Measurements from ENCODE around the gene TMEM179B.
"Not testable (repeated sequence)": the region's sequence is repeated elsewhere in the genome, so short reads cannot be mapped to it uniquely, and the experiment has no call there.

Gene TMEM179B

GRCh38 chr11:62760867-62761227 lies 26.4 kb upstream of the TMEM179B start:
- WGBS, 2 experiments (ENCODE audit: insufficient coverage in 2 of 2), result 60 to 67% methylated on average over 2 to 3 of the region's 9 CpGs
- H3K4me1 ChIP-seq (ENCODE audit: control insufficient read depth, insufficient read depth, low read length, poor library complexity, severe bottlenecking); H3K9me3 ChIP-seq (ENCODE audit: control insufficient read depth, low read length); H3K27ac ChIP-seq (ENCODE audit: low read depth, low read length, severe bottlenecking): not testable (repeated sequence)
- Histone ChIP-seq H3K36me3 (ENCODE audit: control insufficient read depth, insufficient read depth, low read length) (peaks cover 27% of the 10 kb centered on the region), H3K4me3 (ENCODE audit: extremely low read depth, insufficient read depth, low read length, poor library complexity, severe bottlenecking) (peak overlapping the region; percentile 83)

GRCh38 chr11:62770778-62771143 lies 16.4 kb upstream of the TMEM179B start:
- peaks cover 4% of the 10 kb centered on the region for H3K4me1 ChIP-seq (ENCODE audit: control insufficient read depth, insufficient read depth, low read length, poor library complexity, severe bottlenecking)
- WGBS, 2 experiments (ENCODE audit: insufficient coverage in 2 of 2), result 20 to 27% methylated on average over 10 to 18 of the region's 18 CpGs

GRCh38 chr11:62771144-62772021 lies 15.8 kb upstream of the TMEM179B start, which contains the start of gene TAF6L:
Gene TAF6L, plus strand, starts transcription at chr11:62771396. Its CDS starts 4,388 bp downstream, at chr11:62775784.
- H3K36me3 ChIP-seq (ENCODE audit: control insufficient read depth, insufficient read depth, low read length), result peaks cover 39% of the 10 kb centered on the region

More at GRCh38 chr11:62770778-62771143, 16.4 kb upstream of the TMEM179B start:
- H3K27ac ChIP-seq (ENCODE audit: low read depth, low read length, severe bottlenecking), result peak overlapping the region; percentile 91
- H3K9me3 ChIP-seq (ENCODE audit: control insufficient read depth, low read length), result no peaks in the 10 kb centered on the region
- H3K36me3 ChIP-seq (ENCODE audit: control insufficient read depth, insufficient read depth, low read length), result peaks cover 39% of the 10 kb centered on the region
- peak overlapping the region; percentile 62 for H3K4me3 ChIP-seq (ENCODE audit: extremely low read depth, insufficient read depth, low read length, poor library complexity, severe bottlenecking)

GRCh38 chr11:62774407-62774806 lies 12.8 kb upstream of the TMEM179B start:
- Histone ChIP-seq H3K27ac (ENCODE audit: low read depth, low read length, severe bottlenecking) (no peak overlapping the region), H3K36me3 (ENCODE audit: control insufficient read depth, insufficient read depth, low read length) (peaks cover 45% of the 10 kb centered on the region), H3K9me3 (ENCODE audit: control insufficient read depth, low read length) (no peaks in the 10 kb centered on the region), H3K4me3 (ENCODE audit: extremely low read depth, insufficient read depth, low read length, poor library complexity, severe bottlenecking) (no peak overlapping the region), H3K4me1 (ENCODE audit: control insufficient read depth, insufficient read depth, low read length, poor library complexity, severe bottlenecking) (peaks cover 4% of the 10 kb centered on the region)
- 91 to 98% methylated on average over 5 to 6 of the region's 6 CpGs for WGBS, 2 experiments (ENCODE audit: insufficient coverage in 2 of 2)

More at GRCh38 chr11:62771144-62772021, 15.8 kb upstream of the TMEM179B start, which contains the start of gene TAF6L:
- peak within 1 kb of the TSS; percentile 91 for H3K27ac ChIP-seq (ENCODE audit: low read depth, low read length, severe bottlenecking)
- WGBS, 2 experiments (ENCODE audit: insufficient coverage in 2 of 2), result 0 to 1% methylated on average over 25 to 30 of the region's 60 CpGs
- H3K9me3 ChIP-seq (ENCODE audit: control insufficient read depth, low read length), result no peaks in the 10 kb centered on the region
- peak within 1 kb of the TSS; percentile 62 for H3K4me3 ChIP-seq (ENCODE audit: extremely low read depth, insufficient read depth, low read length, poor library complexity, severe bottlenecking)
- H3K4me1 ChIP-seq (ENCODE audit: control insufficient read depth, insufficient read depth, low read length, poor library complexity, severe bottlenecking), result peaks cover 4% of the 10 kb centered on the region

- WGBS, 2 experiments (ENCODE audit: insufficient coverage in 2 of 2), result 94 to 96% methylated on average over 16 of the region's 17 CpGs
- Histone ChIP-seq H3K36me3 (ENCODE audit: control insufficient read depth, insufficient read depth, low read length) (peaks cover 53% of the 10 kb centered on the region), H3K4me3 (ENCODE audit: extremely low read depth, insufficient read depth, low read length, poor library complexity, severe bottlenecking) (no peak overlapping the region), H3K4me1 (ENCODE audit: control insufficient read depth, insufficient read depth, low read length, poor library complexity, severe bottlenecking) (peaks cover 3% of the 10 kb centered on the region), H3K9me3 (ENCODE audit: control insufficient read depth, low read length) (no peaks in the 10 kb centered on the region), H3K27ac (ENCODE audit: low read depth, low read length, severe bottlenecking) (no peak overlapping the region)
Observed at GRCh38 chr11:62775646-62776045, 11.6 kb upstream of the TMEM179B start.

GRCh38 chr11:62777389-62777788 lies 9.8 kb upstream of the TMEM179B start:
- no peak overlapping the region for H3K4me3 ChIP-seq (ENCODE audit: extremely low read depth, insufficient read depth, low read length, poor library complexity, severe bottlenecking)
- H3K4me1 ChIP-seq (ENCODE audit: control insufficient read depth, insufficient read depth, low read length, poor library complexity, severe bottlenecking), result no peaks in the 10 kb centered on the region
- no peaks in the 10 kb centered on the region for H3K9me3 ChIP-seq (ENCODE audit: control insufficient read depth, low read length)
- no peak overlapping the region for H3K27ac ChIP-seq (ENCODE audit: low read depth, low read length, severe bottlenecking)
- WGBS, 2 experiments (ENCODE audit: insufficient coverage in 2 of 2), result 89 to 92% methylated on average over 2 of the region's 2 CpGs
- peaks cover 68% of the 10 kb centered on the region for H3K36me3 ChIP-seq (ENCODE audit: control insufficient read depth, insufficient read depth, low read length)

GRCh38 chr11:62778441-62778840 lies 8.8 kb upstream of the TMEM179B start:
- peaks cover 75% of the 10 kb centered on the region for H3K36me3 ChIP-seq (ENCODE audit: control insufficient read depth, insufficient read depth, low read length)
- H3K4me3 ChIP-seq (ENCODE audit: extremely low read depth, insufficient read depth, low read length, poor library complexity, severe bottlenecking), result no peak overlapping the region
- no peaks in the 10 kb centered on the region for H3K4me1 ChIP-seq (ENCODE audit: control insufficient read depth, insufficient read depth, low read length, poor library complexity, severe bottlenecking)
- 89 to 100% methylated on average over 2 to 3 of the region's 3 CpGs for WGBS, 2 experiments (ENCODE audit: insufficient coverage in 2 of 2)
- H3K9me3 ChIP-seq (ENCODE audit: control insufficient read depth, low read length), result no peaks in the 10 kb centered on the region
- no peak overlapping the region for H3K27ac ChIP-seq (ENCODE audit: low read depth, low read length, severe bottlenecking)

GRCh38 chr11:62782753-62783152 lies 4.4 kb upstream of the TMEM179B start:
- no peak overlapping the region for H3K27ac ChIP-seq (ENCODE audit: low read depth, low read length, severe bottlenecking)
- peaks cover 5% of the 10 kb centered on the region for H3K4me1 ChIP-seq (ENCODE audit: control insufficient read depth, insufficient read depth, low read length, poor library complexity, severe bottlenecking)
- H3K9me3 ChIP-seq (ENCODE audit: control insufficient read depth, low read length), result no peaks in the 10 kb centered on the region
- WGBS, 2 experiments (ENCODE audit: insufficient coverage in 2 of 2), result 90 to 99% methylated on average over 6 of the region's 7 CpGs
- peaks cover 62% of the 10 kb centered on the region for H3K36me3 ChIP-seq (ENCODE audit: control insufficient read depth, insufficient read depth, low read length)
- H3K4me3 ChIP-seq (ENCODE audit: extremely low read depth, insufficient read depth, low read length, poor library complexity, severe bottlenecking), result no peak overlapping the region

- Histone ChIP-seq H3K27ac (ENCODE audit: low read depth, low read length, severe bottlenecking) (peak overlapping the region; percentile 86), H3K4me3 (ENCODE audit: extremely low read depth, insufficient read depth, low read length, poor library complexity, severe bottlenecking) (peak overlapping the region; percentile 90), H3K9me3 (ENCODE audit: control insufficient read depth, low read length) (no peaks in the 10 kb centered on the region), H3K4me1 (ENCODE audit: control insufficient read depth, insufficient read depth, low read length, poor library complexity, severe bottlenecking) (peaks cover 12% of the 10 kb centered on the region), H3K36me3 (ENCODE audit: control insufficient read depth, insufficient read depth, low read length) (peaks cover 58% of the 10 kb centered on the region)
- 5% methylated on average over 48 to 50 of the region's 51 CpGs for WGBS, 2 experiments (ENCODE audit: insufficient coverage in 2 of 2)
Observed at GRCh38 chr11:62786318-62787004, 741 bp upstream of the TMEM179B start.

GRCh38 chr11:62788991-62789390 lies 1.8 kb downstream of the TMEM179B start:
- 84 to 90% methylated on average over 3 to 5 of the region's 5 CpGs for WGBS, 2 experiments (ENCODE audit: insufficient coverage in 2 of 2)
- Histone ChIP-seq H3K36me3 (ENCODE audit: control insufficient read depth, insufficient read depth, low read length) (peaks cover 57% of the 10 kb centered on the region), H3K27ac (ENCODE audit: low read depth, low read length, severe bottlenecking) (no peak overlapping the region), H3K4me1 (ENCODE audit: control insufficient read depth, insufficient read depth, low read length, poor library complexity, severe bottlenecking) (peaks cover 22% of the 10 kb centered on the region), H3K9me3 (ENCODE audit: control insufficient read depth, low read length) (no peaks in the 10 kb centered on the region), H3K4me3 (ENCODE audit: extremely low read depth, insufficient read depth, low read length, poor library complexity, severe bottlenecking) (no peak overlapping the region)

Measured in mesodermal cell (in vitro differentiated cells).